HG02938 (cell line): ENCODE results near the gene SCN8A.
"Not testable (repeated sequence)": the region's sequence is repeated elsewhere in the genome, so short reads cannot be mapped to it uniquely, and the experiment has no call there.

Source experiments
- ATAC-seq: cut with Tn5 transposase; IDR thresholded peaks from one replicate; pipeline ENCODE4 v1.9.1; 2021; ENCODE audit warnings: mild to moderate bottlenecking, moderate library complexity; ENCODE audit not compliant: unreplicated experiment

SCN8A gene

DNA sequence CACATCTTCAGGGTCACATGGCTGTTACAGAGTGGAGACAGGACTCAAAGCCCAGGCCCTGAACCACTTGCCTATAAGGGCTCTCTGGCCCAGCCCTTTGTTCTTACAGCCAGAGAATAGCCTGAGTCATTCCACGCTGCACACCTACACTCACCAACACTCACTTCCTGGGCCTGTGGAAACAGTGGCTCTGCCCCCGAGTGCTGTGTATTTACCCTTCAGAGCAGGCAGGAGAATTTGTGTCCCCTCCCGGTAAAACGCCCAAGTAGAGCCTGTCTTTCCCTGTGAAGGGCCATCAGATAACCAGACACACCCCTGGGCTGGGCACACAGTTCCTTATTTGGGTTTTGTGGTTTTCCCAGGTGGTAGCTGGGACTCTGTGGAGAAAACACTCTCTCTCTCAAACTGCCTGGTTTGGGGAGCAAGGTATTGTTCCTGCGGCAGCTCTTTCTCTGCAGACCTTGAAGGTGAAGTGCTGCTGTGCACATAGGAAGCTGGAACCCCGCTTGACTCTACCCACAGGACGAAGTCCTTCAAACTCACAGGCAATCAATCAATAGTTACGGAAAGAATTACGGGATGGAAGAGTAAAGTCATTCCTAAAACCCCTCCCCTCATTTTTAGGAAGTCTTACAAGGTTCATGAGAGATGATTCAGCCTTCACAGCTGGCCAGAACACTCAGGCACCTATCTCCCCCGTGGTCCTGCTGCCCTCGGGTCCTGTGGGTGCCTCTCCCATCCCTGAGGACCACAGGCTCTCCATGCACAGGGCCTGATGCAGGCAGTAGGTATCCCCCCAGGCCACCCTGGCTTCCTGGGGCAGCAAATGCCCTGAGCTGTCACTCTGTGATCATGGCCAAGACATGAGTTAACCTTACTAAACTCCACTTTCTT lies 237.1 kb downstream of the SCN8A start:
- ATAC-seq = no peak

DNA sequence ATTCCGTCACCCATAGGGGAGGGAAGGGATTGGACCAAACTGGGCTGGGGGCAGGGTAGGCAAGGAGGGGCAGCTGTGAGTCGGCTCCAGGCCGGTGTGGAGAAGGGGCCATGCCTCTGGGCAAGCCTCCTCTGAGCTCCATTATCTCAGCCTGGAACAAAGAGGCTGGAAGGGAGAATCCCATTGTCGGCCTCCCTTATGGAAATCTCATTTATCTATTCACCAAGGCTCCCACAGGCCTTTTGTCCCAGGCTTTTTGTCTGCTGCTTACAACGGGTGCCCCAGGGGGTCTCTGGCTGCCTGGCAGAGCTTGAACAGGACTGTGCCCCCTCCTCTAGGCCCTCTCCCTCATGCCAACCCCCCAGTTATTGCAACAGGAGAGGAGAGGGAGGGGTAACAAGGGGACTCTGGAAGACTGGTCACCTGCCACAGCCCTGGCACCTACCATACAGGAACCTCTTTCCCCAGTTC lies 238.0 kb downstream of the SCN8A start:
- ATAC-seq = no peak

DNA sequence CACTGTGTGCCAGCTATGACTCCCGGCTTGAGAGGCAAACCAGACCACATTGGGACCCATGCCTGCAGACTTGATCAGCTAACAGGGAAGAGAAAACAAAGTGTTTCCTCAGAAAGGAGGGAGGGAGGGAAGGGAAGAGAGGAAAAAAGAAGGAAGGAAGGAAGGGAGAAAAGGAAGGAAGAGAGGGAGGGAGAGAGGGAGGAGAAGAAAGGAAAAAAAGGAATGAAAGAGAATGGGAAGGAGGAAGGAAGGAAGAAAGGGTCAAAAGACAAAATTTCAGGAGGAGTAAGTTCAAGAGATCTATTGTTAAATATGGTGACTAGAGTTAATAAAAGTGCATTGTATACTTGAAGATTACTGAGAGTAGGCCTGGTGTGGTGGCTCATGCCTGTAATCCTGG lies 238.6 kb downstream of the SCN8A start:
- no peak for ATAC-seq

DNA sequence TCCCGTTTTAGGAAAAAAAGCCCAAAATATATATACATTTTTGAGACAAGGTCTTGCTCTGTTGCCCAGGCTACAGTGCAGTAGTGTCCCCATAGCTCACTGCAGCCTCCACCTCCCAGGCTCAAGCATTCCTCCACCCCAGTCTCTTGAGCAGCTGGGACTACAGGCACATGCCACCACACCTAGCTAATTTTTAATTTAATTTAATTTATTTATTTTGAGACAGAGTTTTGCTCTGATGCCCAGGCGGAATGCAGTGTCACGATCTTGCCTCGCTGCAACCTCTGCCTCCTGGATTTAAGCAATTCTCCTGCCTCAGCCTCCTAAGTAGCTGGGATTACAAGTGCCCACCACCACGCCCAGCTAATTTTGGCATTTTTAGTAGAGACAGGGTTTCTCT lies 240.8 kb downstream of the SCN8A start:
- ATAC-seq = not testable (repeated sequence)

DNA sequence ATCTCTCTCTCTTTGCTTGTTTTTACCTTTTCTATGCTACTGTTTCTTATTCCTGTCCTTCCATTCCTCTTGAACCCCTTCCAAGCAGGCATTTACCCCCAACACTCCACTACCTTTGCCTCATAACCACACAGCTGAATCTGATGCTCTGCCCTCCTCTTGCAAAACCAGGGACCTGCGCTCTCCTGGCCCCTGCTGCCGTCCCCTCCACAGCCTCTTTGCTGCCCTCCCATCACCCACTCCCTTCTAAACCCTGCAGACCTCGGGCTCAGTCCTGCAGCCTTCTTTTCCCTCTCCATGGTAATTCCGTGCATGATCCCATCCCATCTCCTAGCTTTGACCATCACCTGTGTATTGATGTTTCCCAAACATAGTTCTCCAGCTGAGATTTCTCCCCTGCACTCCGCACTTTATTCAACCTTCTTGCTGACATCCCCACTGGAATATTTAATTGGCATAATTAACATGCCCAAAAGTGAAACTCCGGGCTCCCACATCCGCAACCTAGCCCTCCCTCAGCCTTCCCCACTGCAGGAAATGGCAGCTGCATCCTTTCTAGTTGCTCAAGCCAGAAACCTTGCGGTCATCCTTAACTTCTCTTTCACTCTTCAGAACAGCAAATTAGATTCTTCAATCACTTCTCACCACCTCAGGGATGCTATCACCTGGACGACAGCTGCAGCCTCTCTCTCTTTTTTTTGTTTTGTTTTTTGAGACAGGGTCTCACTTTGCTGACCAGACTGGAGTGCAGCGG lies 241.5 kb downstream of the SCN8A start:
- no peak for ATAC-seq

DNA sequence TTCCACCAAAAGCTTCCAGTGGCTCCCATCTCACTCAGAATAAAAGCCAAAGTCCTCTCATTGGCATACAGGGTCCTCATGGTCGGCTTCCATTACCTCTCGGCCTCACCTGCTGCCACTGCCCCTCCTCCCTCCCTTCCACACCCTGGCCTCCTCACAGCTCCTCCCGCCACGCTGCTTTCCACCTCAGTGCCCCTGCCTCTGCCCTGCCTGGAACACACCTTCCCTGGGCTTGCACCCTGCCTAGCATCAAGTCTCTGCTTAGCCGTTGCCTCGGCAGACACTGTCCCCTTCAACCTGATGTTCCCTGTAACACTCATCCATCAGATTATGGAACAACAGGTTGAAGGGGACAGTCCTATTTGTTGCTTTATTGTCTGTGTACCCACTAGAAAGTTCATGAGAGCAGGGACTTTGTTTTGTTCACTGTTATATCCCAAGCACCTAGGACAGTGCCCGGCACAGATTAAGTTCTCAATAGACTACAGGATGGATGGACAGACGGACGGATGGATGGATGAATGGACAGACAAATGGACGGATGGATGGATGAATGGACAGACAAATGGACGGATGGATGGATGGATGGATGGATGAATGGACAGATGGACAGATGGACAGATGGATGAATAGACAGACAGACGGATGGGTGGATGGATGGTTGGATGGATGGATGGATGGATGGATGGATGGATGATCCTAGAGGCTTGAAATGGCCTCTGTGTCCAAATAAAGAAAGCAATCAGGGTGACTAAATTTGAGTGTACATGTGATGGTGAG lies 242.6 kb downstream of the SCN8A start:
- no peak for ATAC-seq

DNA sequence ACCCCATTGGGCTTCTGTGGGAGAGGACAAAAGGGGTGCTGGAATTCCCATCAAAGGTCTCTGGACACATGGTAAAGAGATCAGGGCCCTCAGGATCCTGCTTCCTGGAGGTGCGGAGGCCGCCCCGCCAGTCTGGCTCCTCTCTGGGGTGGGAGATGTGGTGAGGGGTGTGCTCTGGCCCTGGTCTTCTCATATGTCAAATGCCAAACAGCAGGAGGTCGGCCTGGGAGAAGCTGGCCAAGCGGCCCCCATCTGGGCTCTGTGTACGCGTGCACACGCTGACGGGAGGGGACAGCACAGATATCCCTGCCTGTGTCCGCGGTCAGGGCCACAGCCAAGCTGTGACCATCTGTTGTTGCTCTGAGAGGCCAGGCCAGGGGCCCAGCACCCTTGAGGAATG lies 243.4 kb downstream of the SCN8A start:
- no peak for ATAC-seq

DNA sequence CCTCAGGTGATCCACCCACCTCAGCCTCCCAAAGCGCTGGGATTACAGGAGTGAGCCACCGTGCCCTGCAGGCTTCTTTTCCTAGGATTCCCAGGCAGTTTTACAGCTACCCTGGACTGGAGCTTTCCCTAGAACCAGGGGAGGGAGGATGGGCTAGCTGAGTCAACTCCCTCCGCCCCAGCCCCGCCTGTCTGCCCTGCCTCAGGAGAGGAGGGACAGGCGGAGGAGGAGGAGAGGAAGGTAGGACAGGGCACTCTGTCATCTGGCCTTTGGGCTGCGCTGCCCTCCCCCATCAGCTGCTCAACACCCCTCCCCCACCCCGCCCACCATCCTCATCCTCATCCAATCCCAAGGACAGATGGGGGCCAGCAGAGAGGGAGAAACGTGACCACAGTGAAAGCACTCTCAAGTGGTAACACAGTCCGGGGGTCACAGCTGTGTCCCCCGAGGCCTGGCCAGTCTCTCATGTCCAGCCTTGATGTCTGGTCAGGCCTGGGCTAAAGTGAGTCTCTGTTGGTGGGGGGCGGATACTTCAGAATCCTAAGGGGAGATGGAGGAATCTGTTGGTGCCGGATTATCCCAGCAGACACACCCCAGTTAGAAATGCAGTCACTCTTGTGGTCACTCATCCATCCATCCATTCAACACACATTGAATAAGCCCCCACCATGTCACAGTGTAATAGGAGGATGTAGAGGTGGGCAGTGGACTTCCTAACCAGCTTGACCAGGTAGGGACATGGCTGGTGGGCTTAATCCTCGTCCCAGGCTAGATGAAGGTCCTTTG lies 245.2 kb downstream of the SCN8A start:
- ATAC-seq = no peak

DNA sequence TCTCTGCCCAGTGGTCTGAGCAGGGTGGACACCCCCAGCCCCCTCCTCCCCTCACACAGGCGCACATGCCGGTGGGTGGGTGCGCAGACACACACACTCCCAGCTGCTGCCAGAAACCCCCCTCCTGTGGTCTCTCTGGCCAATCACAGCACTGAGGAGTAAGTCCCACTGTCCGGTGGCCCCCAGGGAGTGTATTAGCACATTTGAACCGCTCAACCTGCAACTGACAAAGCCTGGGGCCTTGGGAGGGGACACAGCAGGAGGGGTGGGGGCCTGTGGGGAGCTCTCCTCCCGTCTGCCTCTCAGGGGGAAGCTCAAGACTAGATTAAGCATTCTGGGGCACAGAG lies 245.8 kb downstream of the SCN8A start:
- no peak for ATAC-seq

DNA sequence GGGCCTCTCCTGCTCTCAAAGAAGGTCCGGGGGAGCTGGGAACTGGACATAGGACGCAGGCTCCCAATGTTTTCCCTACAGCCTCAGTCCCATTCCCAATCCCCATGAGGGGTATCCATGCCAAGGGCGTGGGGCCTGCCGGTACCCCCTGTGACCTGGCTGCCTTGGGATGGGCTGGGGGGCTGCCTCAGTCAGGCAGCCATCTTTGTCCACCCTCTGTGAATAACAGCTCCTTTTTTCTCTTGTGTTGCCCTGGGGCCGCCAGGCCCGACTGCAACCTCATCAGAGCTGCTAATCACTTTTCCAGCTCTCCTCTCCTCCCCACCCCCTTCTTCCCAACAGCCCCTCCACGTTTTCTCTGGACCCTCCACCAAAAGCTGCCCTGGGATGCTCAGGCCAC lies 246.3 kb downstream of the SCN8A start:
- ATAC-seq = no peak

DNA sequence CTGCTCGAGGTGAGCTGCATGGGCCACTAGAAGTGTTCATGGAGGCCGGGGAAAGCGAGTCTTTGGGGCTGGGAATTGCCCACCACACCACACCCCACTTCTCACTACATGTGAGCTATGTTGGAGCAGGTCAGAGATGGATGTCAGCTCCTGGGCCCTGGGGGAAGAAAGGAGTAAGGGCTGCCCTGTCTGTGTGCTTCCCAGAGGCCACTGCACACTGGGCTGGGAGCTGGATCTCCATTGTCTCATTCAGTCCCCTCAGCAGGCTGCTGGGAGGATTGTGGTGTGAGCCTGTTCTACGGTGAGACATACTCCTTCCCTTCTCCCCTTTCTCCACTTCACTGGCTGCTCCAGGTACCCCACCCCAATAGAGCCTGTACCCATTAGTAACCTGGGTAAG lies 247.0 kb downstream of the SCN8A start:
- ATAC-seq = no peak

DNA sequence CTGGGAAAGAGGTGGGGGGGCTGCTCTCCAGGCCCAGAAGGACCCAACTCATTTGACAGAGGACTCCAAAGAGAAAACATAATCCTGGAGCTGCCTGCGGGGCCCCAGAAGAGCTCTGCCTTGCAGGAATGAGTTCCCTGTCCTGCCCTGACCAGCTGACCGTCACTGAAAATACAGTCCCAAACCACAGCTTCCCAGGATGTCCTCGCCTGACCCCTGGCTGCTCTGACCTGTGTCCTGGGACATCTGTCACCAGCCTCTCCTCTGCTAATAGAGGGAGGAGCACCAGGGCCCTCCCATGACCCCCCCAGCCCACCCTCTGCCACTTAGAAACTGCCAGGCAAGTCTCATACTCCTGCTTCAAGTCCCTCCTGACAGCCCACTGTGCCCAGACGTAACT lies 247.7 kb downstream of the SCN8A start:
- no peak for ATAC-seq

DNA sequence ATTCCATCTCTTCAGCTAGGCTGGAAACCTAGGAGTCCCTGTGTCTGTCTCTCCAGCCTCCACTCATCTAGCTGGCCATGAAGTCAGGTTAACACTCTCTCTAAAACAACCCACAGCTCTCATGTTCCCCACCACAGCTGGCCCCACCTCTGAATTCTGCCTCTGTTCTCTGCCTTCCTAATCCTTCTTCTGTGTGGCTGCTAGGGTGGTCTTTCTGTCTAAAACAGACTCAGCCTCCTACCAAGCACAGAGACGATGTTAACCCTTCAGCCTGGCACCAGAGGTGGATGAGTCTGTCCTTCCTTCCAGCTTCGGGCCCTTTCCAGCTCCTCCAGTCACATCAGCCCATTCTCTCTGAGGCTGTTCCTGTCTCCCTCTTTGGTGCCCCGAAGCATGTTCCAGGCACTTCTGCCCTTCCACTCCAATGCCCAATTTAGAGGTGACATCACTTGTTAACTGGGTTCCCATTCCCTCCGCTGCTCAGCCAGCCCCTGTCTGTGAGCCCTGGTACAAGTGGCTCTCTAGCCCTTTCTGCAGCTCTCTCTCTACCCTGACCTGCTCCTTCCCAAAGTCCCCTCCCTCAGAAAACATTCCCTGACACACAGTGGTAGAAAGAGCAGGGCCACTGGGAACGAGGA lies 248.4 kb downstream of the SCN8A start:
- no peak for ATAC-seq

DNA sequence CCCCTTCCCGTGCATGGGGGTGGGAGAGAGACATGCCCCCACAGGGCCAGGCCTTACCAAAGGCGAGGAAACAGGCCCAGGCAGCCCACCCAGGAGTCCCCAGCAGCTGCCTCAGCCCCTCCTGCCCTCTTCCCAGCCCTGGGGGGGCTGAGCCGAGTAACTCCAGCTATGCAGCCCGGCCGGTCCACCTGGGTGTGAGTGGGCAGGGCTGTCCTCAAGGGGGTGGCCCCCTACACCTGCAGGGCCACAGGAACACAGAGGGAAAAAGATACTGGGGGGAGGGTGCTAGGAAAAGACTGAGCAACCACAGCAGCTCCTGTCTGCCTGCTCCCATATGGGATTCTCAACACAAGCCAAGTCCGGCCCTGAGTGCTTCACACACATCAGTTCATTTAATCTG lies 249.9 kb downstream of the SCN8A start:
- no peak for ATAC-seq

DNA sequence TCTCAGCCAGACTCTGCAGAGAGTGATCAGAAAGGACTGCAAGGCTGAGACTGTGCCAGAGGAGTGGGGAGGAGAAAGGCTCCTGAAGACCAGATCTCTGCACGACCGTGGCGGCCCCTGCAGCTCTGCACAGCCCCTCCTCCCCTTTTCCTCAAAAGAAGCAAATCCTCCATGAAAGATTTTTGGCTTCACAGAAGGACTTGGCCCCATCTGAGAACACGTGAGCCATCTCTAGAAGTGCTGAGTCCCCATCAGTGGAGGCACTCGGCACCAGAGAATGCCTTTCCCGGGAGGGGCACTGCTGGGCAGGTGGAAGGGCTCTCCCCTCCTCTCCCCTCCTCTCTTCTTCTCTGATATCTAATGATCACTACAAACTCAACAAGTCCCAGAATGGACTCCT lies 250.7 kb downstream of the SCN8A start:
- ATAC-seq = no peak

DNA sequence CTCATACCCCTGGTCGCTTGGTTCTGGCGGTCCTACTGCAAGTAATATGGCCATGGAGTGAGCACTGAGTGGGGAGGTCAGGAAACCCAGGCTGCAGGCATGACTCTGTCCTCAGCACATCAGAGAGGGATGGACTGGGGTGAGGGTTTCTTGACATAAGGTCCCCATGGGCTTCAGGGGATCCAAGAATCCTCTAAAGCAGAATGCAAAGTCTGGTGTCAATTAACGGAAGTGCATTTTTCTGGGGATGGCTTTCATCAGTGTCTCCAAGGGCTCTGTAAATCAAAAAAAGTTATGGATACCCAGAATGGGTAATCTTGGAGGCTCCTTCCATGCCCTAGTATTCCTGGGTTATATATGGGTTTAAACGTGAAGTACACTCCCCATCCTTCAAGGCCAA lies 253.8 kb downstream of the SCN8A start:
- no peak for ATAC-seq

DNA sequence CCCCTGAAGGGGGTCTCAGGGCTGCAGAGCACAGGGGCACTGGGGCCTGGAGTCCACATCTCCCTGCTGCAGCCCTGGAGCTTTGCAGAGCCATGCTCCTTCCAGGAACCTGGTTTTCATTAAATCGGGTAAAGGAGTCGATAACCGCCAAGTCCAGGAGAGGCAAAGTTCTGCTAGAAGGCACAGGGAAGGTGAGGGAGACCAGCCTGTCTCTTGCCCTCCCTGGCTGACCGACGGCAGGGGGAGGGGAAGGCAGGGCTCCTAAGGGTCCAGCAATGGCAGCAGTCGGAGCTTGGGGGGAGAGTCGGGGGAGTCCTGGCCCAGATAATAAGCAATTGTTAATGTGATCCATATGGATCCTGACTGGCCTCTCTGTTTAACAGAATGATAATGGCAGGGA lies 254.4 kb downstream of the SCN8A start:
- ATAC-seq = no peak

DNA sequence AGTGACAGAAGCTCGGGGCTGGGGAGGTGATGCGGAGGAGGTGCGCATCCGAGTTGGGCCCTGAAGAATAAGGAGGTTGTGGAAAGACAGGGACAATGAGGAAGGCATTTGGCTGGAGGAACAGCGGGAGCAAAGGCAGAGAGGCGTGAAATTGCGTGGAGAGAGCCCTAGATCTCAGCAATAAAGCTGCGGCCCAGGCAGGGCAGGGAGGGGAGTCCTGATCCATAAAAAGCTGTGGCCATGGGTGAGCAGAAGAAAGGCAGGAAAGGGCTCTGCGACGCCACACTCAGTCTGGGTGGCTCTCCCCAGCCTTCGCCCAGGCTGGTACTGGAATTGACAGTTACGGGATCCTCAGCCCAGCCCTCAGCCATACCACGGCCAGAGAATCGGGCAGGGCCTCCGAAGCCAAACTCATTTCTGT lies 255.2 kb downstream of the SCN8A start:
- no peak for ATAC-seq

DNA sequence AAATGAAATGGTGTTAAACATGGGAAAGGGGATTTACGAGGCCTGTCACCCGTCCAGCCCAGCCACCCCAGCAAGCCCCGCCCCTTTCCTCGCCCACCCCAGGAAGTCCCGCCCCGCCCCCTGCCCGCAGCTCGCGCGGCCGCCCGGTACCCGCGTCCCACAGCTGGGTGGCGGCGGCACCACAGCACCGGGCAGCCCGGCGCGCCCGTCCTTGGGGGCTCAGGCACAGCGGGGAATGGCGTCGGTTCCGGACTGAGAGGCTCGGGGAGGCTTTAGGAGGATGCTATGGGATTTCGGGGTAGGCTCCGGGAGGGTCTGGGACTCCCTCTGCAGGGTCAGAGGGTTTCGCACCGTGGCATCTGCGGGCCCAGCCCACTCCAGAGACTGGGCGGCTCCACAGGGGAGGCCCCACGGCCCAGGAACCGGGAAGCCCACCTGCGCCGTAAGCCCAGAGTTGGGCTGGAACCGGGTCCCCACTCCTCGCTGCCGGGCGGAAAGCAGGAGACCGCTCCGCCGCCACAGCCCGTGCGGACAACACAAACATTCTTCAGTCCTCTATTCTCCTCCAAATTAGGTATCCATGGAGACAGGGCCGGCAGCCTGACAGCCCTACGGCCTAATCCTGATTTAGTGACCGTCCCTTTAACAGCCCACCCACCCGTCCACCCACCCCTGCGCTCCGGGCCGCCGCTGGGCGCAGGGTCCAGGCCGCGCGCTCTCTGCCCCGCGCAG lies 256.0 kb downstream of the SCN8A start:
- no peak for ATAC-seq
